MM.1S (cell line): ENCODE data around the gene PLA2R1.
A peak's percentile ranks its signal among the peaks of the same experiment; 100 is the strongest.

ENCODE experiments used
- DNase-seq: peaks from one replicate; pipeline ENCODE4 v3.0.0-alpha.2; 2015
- H2AFZ ChIP-seq: fragments of 300-600 bp; sonication (generic); 2 replicates; pipeline ENCODE4 v1.6.0; 2016; ENCODE audit warnings: antibody characterized with exemption, low read length
- H3F3A ChIP-seq: fragments of 300-600 bp; sonication (generic); 2 replicates; pipeline ENCODE4 v1.6.1; 2016; ENCODE audit warnings: mild to moderate bottlenecking, antibody characterized with exemption, low read length, moderate library complexity, mixed read lengths; ENCODE audit not compliant: insufficient read depth
- H3K27ac ChIP-seq: fragments of 300-600 bp; sonication (generic); 2 replicates; pipeline ENCODE4 v1.5.1; 2016; ENCODE audit warnings: mild to moderate bottlenecking, low read length
- H3K27me3 ChIP-seq: fragments of 300-600 bp; sonication (generic); replicated peaks from 2 replicates; pipeline ENCODE4 v1.6.0; 2016; ENCODE audit warnings: low read length; ENCODE audit not compliant: insufficient read depth
- H3K36me3 ChIP-seq: fragments of 300-600 bp; sonication (generic); replicated peaks from 2 replicates; pipeline ENCODE4 v1.6.1; 2016; ENCODE audit warnings: mild to moderate bottlenecking, low read length, mixed read lengths; ENCODE audit not compliant: insufficient read depth
- H3K4me1 ChIP-seq: fragments of 300-600 bp; sonication (generic); 2 replicates; pipeline ENCODE4 v1.6.1; 2016; ENCODE audit warnings: low read length, mixed read lengths
- H3K4me2 ChIP-seq: fragments of 300-600 bp; sonication (generic); 2 replicates; pipeline ENCODE4 v1.6.0; 2016; ENCODE audit warnings: low read depth, low read length
- H3K4me3 ChIP-seq: fragments of 300-600 bp; sonication (generic); 2 replicates; pipeline ENCODE4 v1.5.1; 2016; ENCODE audit warnings: low read length, mixed read lengths
- H3K79me2 ChIP-seq: fragments of 300-600 bp; sonication (generic); 2 replicates; pipeline ENCODE4 v1.6.1; 2016; ENCODE audit warnings: mixed run types, low read length, mixed read lengths
- H3K9ac ChIP-seq: fragments of 300-600 bp; sonication (generic); 2 replicates; pipeline ENCODE4 v1.6.1; 2016; ENCODE audit warnings: low read length, mixed read lengths
- H3K9me2 ChIP-seq: fragments of 300-600 bp; sonication (generic); replicated peaks from 2 replicates; pipeline ENCODE4 v1.6.1; 2016; ENCODE audit warnings: mild to moderate bottlenecking, low read length, mixed read lengths; ENCODE audit not compliant: insufficient read depth
- H3K9me3 ChIP-seq: fragments of 300-600 bp; sonication (generic); replicated peaks from 2 replicates; pipeline ENCODE4 v1.6.1; 2016; ENCODE audit warnings: mild to moderate bottlenecking, low read length, mixed read lengths; ENCODE audit not compliant: insufficient read depth
- H4K20me1 ChIP-seq: fragments of 300-600 bp; sonication (generic); 2 replicates; pipeline ENCODE4 v1.6.1; 2016; ENCODE audit warnings: mild to moderate bottlenecking, low read length, moderate library complexity, mixed read lengths; ENCODE audit not compliant: insufficient read depth
- EZH2 ChIP-seq: fragments of 300-600 bp; sonication (generic); optimal IDR thresholded peaks from 2 replicates; pipeline ENCODE3; 2017; ENCODE audit warnings: low read depth, mild to moderate bottlenecking, antibody characterized with exemption, low read length, mixed read lengths
- EZH2phosphoT487 ChIP-seq: fragments of 300-600 bp; sonication (generic); IDR thresholded peaks from 2 replicates; pipeline ENCODE4 v1.6.1; 2018; ENCODE audit warnings: antibody characterized with exemption, low read length
- TF ChIP-seq, protein P1 (sequence below): fragments of 300-600 bp; sonication (generic); IDR thresholded peaks from 2 replicates; pipeline ENCODE4 v1.5.1; 2016; ENCODE audit warnings: antibody characterized with exemption, low read length, mixed read lengths

Gene PLA2R1

DNA sequence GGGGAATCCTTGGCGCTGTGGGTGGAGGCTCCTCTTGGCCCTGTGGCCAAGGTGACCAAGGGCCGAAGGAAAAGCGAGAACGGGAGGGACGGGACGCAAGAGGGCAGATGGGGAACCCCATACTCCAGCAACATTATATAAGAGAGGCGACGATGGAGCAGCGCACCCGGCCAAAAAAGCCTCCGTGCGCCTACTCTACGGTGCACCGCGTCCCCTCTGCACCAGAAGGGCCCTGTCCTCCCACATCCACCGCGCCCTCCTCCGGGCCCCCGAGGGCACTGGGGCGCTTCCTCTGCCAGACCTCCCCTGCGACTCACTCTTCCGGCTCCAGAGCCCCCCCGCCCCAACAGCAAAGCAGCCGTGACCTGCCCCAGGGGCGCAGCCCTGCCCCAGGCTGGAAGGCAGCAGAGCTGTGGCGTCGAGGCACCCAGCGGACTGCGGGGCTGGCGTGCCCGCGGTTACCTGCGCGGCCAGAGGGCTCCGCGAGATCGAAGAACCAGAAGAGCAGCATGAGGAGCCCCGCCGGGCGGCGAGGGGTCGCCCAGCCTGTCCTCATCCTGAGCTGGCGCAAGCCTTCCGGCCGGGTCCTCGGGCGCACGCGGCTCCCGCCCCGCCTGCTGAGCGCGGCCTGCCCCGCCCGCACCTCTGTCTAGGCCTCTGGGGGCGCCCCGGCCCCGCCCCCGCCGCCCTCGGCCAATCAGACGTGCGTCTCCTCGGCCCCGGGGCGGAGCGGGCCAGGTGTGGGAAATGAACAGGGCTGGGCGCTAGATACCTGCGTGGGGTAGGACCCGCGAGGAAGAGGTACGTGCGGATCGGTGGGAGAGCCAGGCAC, 158.1 kb downstream of the PLA2R1 start, which contains the start of gene LY75:
TSS of gene LY75 (minus strand) at position 630 of the 832 bp plus-strand sequence.
- peak within 1 kb of the TSS; percentile 70; the same call in 1 of the 2 replicates for H3K27ac ChIP-seq
- no peaks in the 10 kb centered on the region for H3K9me2 ChIP-seq
- peaks cover 10% of the 10 kb centered on the region for H3F3A ChIP-seq
- H3K9ac ChIP-seq, result peak within 1 kb of the TSS; percentile 86
- H3K4me3 ChIP-seq, result peak within 1 kb of the TSS; percentile 89
- TF ChIP-seq EZH2phosphoT487, result no peak
- TF ChIP-seq EZH2, result no peak
- TF ChIP-seq, protein P1, sequence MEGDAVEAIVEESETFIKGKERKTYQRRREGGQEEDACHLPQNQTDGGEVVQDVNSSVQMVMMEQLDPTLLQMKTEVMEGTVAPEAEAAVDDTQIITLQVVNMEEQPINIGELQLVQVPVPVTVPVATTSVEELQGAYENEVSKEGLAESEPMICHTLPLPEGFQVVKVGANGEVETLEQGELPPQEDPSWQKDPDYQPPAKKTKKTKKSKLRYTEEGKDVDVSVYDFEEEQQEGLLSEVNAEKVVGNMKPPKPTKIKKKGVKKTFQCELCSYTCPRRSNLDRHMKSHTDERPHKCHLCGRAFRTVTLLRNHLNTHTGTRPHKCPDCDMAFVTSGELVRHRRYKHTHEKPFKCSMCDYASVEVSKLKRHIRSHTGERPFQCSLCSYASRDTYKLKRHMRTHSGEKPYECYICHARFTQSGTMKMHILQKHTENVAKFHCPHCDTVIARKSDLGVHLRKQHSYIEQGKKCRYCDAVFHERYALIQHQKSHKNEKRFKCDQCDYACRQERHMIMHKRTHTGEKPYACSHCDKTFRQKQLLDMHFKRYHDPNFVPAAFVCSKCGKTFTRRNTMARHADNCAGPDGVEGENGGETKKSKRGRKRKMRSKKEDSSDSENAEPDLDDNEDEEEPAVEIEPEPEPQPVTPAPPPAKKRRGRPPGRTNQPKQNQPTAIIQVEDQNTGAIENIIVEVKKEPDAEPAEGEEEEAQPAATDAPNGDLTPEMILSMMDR, result no peak
- no peaks in the 10 kb centered on the region for H3K36me3 ChIP-seq
- H3K79me2 ChIP-seq, result peaks cover 43% of the 10 kb centered on the region
- peak within 1 kb of the TSS; percentile 81 for H2AFZ ChIP-seq
- H3K9me3 ChIP-seq, result no peaks in the 10 kb centered on the region
- H4K20me1 ChIP-seq, result no peaks in the 10 kb centered on the region
- peak; percentile 93 for DNase-seq
- no peaks in the 10 kb centered on the region for H3K27me3 ChIP-seq
- H3K4me2 ChIP-seq, result peak within 1 kb of the TSS; percentile 88
- H3K4me1 ChIP-seq, result peaks cover 18% of the 10 kb centered on the region

DNA sequence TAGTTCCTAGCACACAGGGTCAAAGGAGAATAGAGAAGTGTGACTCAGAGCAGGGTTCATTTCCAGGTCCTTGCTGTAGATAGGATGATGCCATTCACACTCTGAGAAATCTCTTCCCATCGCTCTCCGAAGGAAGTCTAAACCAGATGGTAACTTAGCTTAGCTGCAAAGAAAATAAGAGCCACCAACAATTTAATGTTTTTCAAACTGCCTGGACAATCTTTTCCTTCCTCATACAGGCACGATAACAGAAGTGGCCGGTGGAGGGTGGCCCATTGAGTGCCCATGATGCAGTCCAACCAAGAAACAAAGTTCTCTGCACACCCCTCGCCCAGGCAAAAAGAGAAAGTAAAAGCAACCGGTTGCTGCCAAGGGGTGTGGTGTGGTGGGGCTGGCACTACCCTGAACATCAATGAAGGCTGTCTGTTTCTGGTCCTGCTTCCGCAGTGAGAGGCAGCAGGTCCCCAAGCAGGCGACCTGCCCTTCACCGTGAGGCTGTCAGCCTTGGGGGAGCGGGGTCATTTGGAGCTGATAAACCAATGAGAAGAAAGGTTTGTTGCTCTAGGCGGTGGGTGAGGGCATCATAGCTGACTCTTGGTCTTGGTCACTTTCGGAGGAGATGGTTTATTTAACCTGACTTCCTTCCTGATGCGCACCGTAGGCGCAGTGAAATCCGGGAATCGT, 158.8 kb downstream of the PLA2R1 start:
- DNase-seq, result peak; percentile 73
- Histone ChIP-seq H3K79me2 (peaks cover 50% of the 10 kb centered on the region), H2AFZ (peak overlapping the region; percentile 57), H4K20me1 (no peaks in the 10 kb centered on the region), H3K4me2 (peak overlapping the region; percentile 88), H3K9me2 (no peaks in the 10 kb centered on the region), H3K4me1 (peaks cover 18% of the 10 kb centered on the region), H3K27ac (peak overlapping the region; percentile 70; the same call in 1 of the 2 replicates), H3K9ac (peak overlapping the region; percentile 86), H3K27me3 (no peaks in the 10 kb centered on the region), H3K9me3 (no peaks in the 10 kb centered on the region), H3K4me3 (peak overlapping the region; percentile 89), H3K36me3 (no peaks in the 10 kb centered on the region), H3F3A (peaks cover 10% of the 10 kb centered on the region)
- TF ChIP-seq, protein P1, result no peak
- TF ChIP-seq EZH2phosphoT487, result no peak
- no peak for TF ChIP-seq EZH2

DNA sequence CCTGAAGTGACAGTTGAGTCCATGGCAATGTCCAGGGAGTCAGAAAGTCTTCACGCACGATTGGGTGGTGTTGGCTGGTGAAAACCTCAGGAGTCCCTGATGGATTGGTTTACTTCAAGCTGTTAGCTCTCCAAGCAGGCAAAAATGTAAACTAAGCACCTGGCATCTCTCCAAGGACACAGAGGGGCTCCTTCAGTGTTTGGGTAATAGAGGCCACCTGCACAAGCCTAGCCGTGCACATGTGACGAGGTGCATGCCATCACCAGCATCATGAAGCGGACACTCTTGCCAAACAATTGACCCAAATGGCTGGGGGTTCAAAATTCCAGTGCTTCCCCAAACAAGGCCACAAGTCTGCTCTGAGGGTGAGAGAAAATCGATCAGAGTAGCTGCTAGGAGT, 159.7 kb downstream of the PLA2R1 start:
- no peak overlapping the region for H3K27ac ChIP-seq
- H3K4me1 ChIP-seq, result peaks cover 18% of the 10 kb centered on the region
- no peaks in the 10 kb centered on the region for H4K20me1 ChIP-seq
- H3K4me2 ChIP-seq, result peak overlapping the region; percentile 88; the same call in 1 of the 2 replicates
- no peak overlapping the region for H2AFZ ChIP-seq
- H3K36me3 ChIP-seq, result no peaks in the 10 kb centered on the region
- H3K9me2 ChIP-seq, result no peaks in the 10 kb centered on the region
- H3K4me3 ChIP-seq, result no peak overlapping the region
- peaks cover 10% of the 10 kb centered on the region for H3F3A ChIP-seq
- DNase-seq, result no peak
- H3K79me2 ChIP-seq, result peaks cover 51% of the 10 kb centered on the region
- H3K27me3 ChIP-seq, result no peaks in the 10 kb centered on the region
- H3K9ac ChIP-seq, result no peak overlapping the region
- H3K9me3 ChIP-seq, result no peaks in the 10 kb centered on the region
- TF ChIP-seq, protein P1, result no peak
- TF ChIP-seq EZH2phosphoT487 (no peak), EZH2 (no peak)
